CD14-positive monocyte (primary cell): ENCODE data around the gene CEP162. TPM values are rescaled to one million over a fixed set of nuclear protein-coding genes. Genes with fewer than 3 reads are reported as not detected.

Source experiments
- DNase-seq, 3 donors: peaks; one replicate each; pipeline ENCODE4 v3.0.0-alpha.2; 2011 to 2022
- H2AFZ ChIP-seq: 2 replicates; pipeline ENCODE4 v1.6.0; 2012; ENCODE audit warnings: mild to moderate bottlenecking, low read depth, low read length, inconsistent platforms; ENCODE audit not compliant: insufficient read depth, poor library complexity, severe bottlenecking
- H3K27ac ChIP-seq, 2 donors: 1 replicate in 1 of 2; 2 replicates in 1 of 2; pipeline ENCODE4 v1.5.1; 2012 to 2013; ENCODE audit warnings: low read length in 2 of 2, control low read depth in 1 of 2, inconsistent platforms in 1 of 2, low read depth in 1 of 2, mild to moderate bottlenecking in 1 of 2
- H3K27me3 ChIP-seq, 2 donors: one replicate each; pipeline versions ENCODE4 v1.6.0 to v1.6.1; 2011 to 2013; ENCODE audit warnings: low read length in 2 of 2; ENCODE audit not compliant: control insufficient read depth in 2 of 2, insufficient read depth in 2 of 2
- H3K36me3 ChIP-seq, 2 donors: replicated peaks in 1 of 2; 1 replicate in 1 of 2; 2 replicates in 1 of 2; pipeline versions ENCODE4 v1.5.1 to v1.6.1; 2012 to 2013; ENCODE audit warnings: low read length in 2 of 2, control low read depth in 1 of 2, inconsistent platforms in 1 of 2, mild to moderate bottlenecking in 1 of 2; ENCODE audit not compliant: insufficient read depth in 2 of 2, control insufficient read depth in 1 of 2
- H3K4me1 ChIP-seq, 2 donors: 1 replicate in 1 of 2; 2 replicates in 1 of 2; pipeline versions ENCODE4 v1.5.1 to v1.6.1; 2012 to 2013; ENCODE audit warnings: low read length in 2 of 2, control low read depth in 1 of 2, inconsistent platforms in 1 of 2, mild to moderate bottlenecking in 1 of 2, moderate library complexity in 1 of 2; ENCODE audit not compliant: insufficient read depth in 2 of 2, control insufficient read depth in 1 of 2
- H3K4me2 ChIP-seq: replicated peaks from 2 replicates; pipeline ENCODE3; 2012; ENCODE audit warnings: low read length, moderate library complexity, mild to moderate bottlenecking; ENCODE audit not compliant: poor library complexity, severe bottlenecking; ENCODE audit errors: extremely low read depth
- H3K4me3 ChIP-seq, 3 experiments: fragments of 200-600 bp in 1 of 3; sonication (generic) in 1 of 3; replicated peaks in 1 of 3; 1 replicate in 2 of 3; 2 replicates in 1 of 3; pipeline ENCODE4 v1.5.1; 2011 to 2013; ENCODE audit warnings: low read length in 3 of 3, mild to moderate bottlenecking in 3 of 3, control low read depth in 2 of 3, low read depth in 2 of 3, inconsistent platforms in 1 of 3, moderate library complexity in 1 of 3
- H3K79me2 ChIP-seq: 2 replicates; pipeline ENCODE4 v1.6.0; 2012; ENCODE audit warnings: mild to moderate bottlenecking, control low read depth, inconsistent platforms, low read length, moderate library complexity; ENCODE audit not compliant: insufficient read depth
- H3K9ac ChIP-seq: 2 replicates; pipeline ENCODE4 v1.6.0; 2017; ENCODE audit warnings: low read length, mild to moderate bottlenecking; ENCODE audit not compliant: insufficient read depth, poor library complexity, severe bottlenecking
- H3K9me3 ChIP-seq, 2 donors: replicated peaks in 1 of 2; 1 replicate in 1 of 2; 2 replicates in 1 of 2; pipeline versions ENCODE4 v1.5.1 to v1.6.1; 2012 to 2013; ENCODE audit warnings: low read length in 2 of 2, control low read depth in 1 of 2; ENCODE audit not compliant: control insufficient read depth in 1 of 2, insufficient read depth in 1 of 2
- H4K20me1 ChIP-seq: 2 replicates; pipeline ENCODE4 v1.6.0; 2012; ENCODE audit warnings: mild to moderate bottlenecking, low read length, control low read depth, moderate library complexity; ENCODE audit not compliant: insufficient read depth
- H3K27ac Mint-ChIP-seq, 7 donors: one replicate each; pipeline ENCODE4 v1.8.0; 2020; ENCODE audit warnings: mild to moderate bottlenecking in 7 of 7, mixed read lengths in 7 of 7, moderate library complexity in 6 of 7, inconsistent platforms in 2 of 7
- H3K27me3 Mint-ChIP-seq, 3 donors: one replicate each; pipeline ENCODE4 v1.8.0; 2021 to 2022; ENCODE audit warnings: low read depth in 3 of 3, mild to moderate bottlenecking in 3 of 3, mixed read lengths in 3 of 3, moderate library complexity in 3 of 3, inconsistent platforms in 1 of 3
- H3K36me3 Mint-ChIP-seq, 2 donors: one replicate each; pipeline ENCODE4 v1.8.0; 2020; ENCODE audit warnings: mixed read lengths in 2 of 2, inconsistent platforms in 1 of 2, mild to moderate bottlenecking in 1 of 2
- H3K4me1 Mint-ChIP-seq: one replicate; pipeline ENCODE4 v1.8.0; 2020; ENCODE audit warnings: mild to moderate bottlenecking, mixed read lengths
- H3K4me3 Mint-ChIP-seq, 2 donors: one replicate each; pipeline ENCODE4 v1.8.0; 2020; ENCODE audit warnings: mild to moderate bottlenecking in 2 of 2, mixed read lengths in 2 of 2, moderate library complexity in 1 of 2
- H3K9me3 Mint-ChIP-seq, 7 donors: one replicate each; pipeline ENCODE4 v1.8.0; 2020 to 2022; ENCODE audit warnings: mixed read lengths in 7 of 7, mild to moderate bottlenecking in 6 of 7, moderate library complexity in 6 of 7, inconsistent platforms in 2 of 7
- WGBS: methylation state at CpG from one replicate; pipeline ENCODE4 v1.1.5; 2013; ENCODE audit warnings: missing lambda C conversion rate; ENCODE audit not compliant: insufficient coverage; 5-methylcytosine and 5-hydroxymethylcytosine counted together
- intact Hi-C, 2 donors: fragments of 100-400 bp; cut with micrococcal nuclease; formaldehyde crosslinking; loops; one replicate each; pipeline versions ENCODE4 v1.15.0 to v1.15.1; 2023
- polyA plus RNA-seq, 3 donors: library from polyadenylated mRNA; depleted of rRNA in 1 of 3; unstranded in 2 of 3; stranded (reverse) in 1 of 3; fragments of 300-500 nt in 2 of 3; fragments of >200 nt in 1 of 3; fragmentation: Illumina TruSeq in 2 of 3; gene quantifications; 1 replicate in 2 of 3; 2 replicates in 1 of 3; pipeline ENCODE4 v1.2.3, GENCODE V29; 2012 to 2021
- TF ChIP-seq, protein P1 (sequence below): fragments of 200-600 bp; IDR thresholded peaks from one replicate; pipeline ENCODE4 v1.8.0; 2022; ENCODE audit warnings: antibody characterized with exemption, mild to moderate bottlenecking

The CEP162 gene
- polyA plus RNA-seq, 3 donors, result 1.5 to 2.7 (median 1.6) TPM

DNA sequence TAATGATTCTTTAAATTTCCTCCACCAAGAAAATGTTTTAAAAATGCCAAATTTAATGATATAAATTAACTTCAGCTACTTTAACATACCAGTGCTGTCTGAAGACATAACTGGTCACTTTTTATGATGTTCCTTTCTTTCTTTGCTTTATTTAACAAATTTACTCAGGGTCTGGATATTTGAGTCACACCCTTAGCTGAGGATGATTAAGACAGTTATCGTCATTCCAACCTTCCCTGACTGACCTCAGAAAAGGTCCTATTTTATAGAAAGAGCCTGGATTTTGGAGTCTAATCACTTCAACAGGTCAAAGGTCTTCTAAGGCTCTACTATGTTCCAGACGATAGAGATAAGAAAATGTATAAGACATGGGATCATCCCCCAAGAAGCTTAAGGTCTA, 47.4 kb upstream of the CEP162 start:
- Mint-ChIP-seq H3K4me3 (no peak overlapping the region), H3K36me3 (no peaks in the 10 kb centered on the region), H3K27ac (no peak overlapping the region), H3K9me3 (peaks cover 0 to 5% (median 0%) of the 10 kb centered on the region in 7 donors), H3K4me1 (no peaks in the 10 kb centered on the region), H3K27me3 (peaks cover 0 to 3% (median 2%) of the 10 kb centered on the region in 3 donors)
- Histone ChIP-seq H3K4me2 (no peak overlapping the region), H3K9ac (no peak overlapping the region), H3K36me3 (no peaks in the 10 kb centered on the region), H3K9me3 (no peaks in the 10 kb centered on the region), H3K27me3 (no peaks in the 10 kb centered on the region), H2AFZ (no peak overlapping the region), H4K20me1 (no peaks in the 10 kb centered on the region), H3K4me1 (no peaks in the 10 kb centered on the region), H3K4me3 (no peak overlapping the region), H3K79me2 (no peaks in the 10 kb centered on the region), H3K27ac (no peak overlapping the region)
- WGBS, result no CpG with 5 or more reads among the region's 2 CpGs
- no peak for DNase-seq
- intact Hi-C loops, result no loop called here
- TF ChIP-seq, protein P1, sequence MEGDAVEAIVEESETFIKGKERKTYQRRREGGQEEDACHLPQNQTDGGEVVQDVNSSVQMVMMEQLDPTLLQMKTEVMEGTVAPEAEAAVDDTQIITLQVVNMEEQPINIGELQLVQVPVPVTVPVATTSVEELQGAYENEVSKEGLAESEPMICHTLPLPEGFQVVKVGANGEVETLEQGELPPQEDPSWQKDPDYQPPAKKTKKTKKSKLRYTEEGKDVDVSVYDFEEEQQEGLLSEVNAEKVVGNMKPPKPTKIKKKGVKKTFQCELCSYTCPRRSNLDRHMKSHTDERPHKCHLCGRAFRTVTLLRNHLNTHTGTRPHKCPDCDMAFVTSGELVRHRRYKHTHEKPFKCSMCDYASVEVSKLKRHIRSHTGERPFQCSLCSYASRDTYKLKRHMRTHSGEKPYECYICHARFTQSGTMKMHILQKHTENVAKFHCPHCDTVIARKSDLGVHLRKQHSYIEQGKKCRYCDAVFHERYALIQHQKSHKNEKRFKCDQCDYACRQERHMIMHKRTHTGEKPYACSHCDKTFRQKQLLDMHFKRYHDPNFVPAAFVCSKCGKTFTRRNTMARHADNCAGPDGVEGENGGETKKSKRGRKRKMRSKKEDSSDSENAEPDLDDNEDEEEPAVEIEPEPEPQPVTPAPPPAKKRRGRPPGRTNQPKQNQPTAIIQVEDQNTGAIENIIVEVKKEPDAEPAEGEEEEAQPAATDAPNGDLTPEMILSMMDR, result no peak

DNA sequence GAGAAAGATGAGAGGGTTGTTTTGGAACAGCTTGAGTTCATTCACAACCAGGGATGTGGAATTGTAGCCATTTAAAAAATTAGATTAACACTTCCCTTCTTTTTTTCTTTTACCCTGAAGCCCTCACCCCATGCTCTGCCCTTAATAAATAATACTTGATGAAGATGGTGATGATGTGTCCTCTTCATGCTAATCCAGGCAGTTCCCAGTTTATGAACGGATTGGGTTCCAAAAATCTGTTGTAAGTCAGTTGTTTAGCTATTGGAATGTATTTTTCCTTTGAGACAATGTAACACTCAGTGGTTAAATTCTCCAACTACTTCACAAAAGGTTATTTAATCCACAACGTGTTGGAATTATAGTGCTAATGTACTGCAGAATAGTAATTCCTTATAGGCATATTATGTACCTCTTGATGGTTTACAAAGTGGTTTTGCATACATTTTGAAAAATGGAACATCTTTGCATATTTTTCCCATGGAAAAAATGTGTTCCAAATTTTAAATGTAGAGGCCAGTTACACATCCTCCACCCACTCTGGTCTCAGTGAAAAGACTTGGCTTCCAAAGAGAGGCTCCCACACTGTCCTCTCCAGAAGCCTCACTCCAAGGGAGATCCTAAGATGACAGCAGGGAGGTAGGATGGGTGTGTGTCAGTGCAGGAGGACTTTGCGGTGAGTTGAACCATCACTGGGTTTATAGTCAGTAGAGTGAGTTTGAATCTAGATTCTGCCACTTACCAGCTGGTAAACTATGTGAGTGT, 45.8 kb upstream of the CEP162 start:
- H3K4me1 Mint-ChIP-seq, result no peaks in the 10 kb centered on the region
- Histone ChIP-seq H3K4me3 (no peak overlapping the region), H4K20me1 (no peaks in the 10 kb centered on the region), H3K4me1 (no peaks in the 10 kb centered on the region), H3K9me3 (no peaks in the 10 kb centered on the region), H3K4me2 (no peak overlapping the region), H3K27ac (no peak overlapping the region), H3K9ac (no peak overlapping the region), H3K36me3 (no peaks in the 10 kb centered on the region), H2AFZ (no peak overlapping the region), H3K79me2 (no peaks in the 10 kb centered on the region), H3K27me3 (no peaks in the 10 kb centered on the region)
- TF ChIP-seq, protein P1, result no peak
- no peak for DNase-seq
- peaks cover 0 to 3% (median 2%) of the 10 kb centered on the region in 3 donors for H3K27me3 Mint-ChIP-seq
- H3K9me3 Mint-ChIP-seq, result peaks cover 0 to 5% (median 0%) of the 10 kb centered on the region in 7 donors
- WGBS, result 92% methylated on average over 1 of the region's 3 CpGs
- no peaks in the 10 kb centered on the region for H3K36me3 Mint-ChIP-seq
- intact Hi-C loops, result no loop called here
- H3K27ac Mint-ChIP-seq, result no peak overlapping the region
- no peak overlapping the region for H3K4me3 Mint-ChIP-seq
